Activated B cell treated with CpG ODN at 0.5 μM for 24 hours (primary cell): ENCODE measurements around the gene ZDHHC14. TPM values are rescaled to one million over a fixed set of nuclear protein-coding genes. Genes with fewer than 3 reads are reported as not detected.

ENCODE experiments used
- total RNA-seq: library from RNA; stranded (reverse); gene quantifications from 2 replicates; pipeline ENCODE4 v1.2.3, GENCODE V29; 2022

Gene ZDHHC14
- total RNA-seq, 1 donor from 2014 or later = 25.3 TPM

Other genes starting within 250 kb of the ZDHHC14 start
- 16.1 and 17.6 TPM in 2 replicates for gene TMEM242, start 57.7 kb upstream of the ZDHHC14 start, total RNA-seq